Neutrophil (primary cell): Measurements from ENCODE around the gene ABCA13.

Experiments
- H3K27ac ChIP-seq: fragments of 200-600 bp; sonication (generic); 2 replicates; pipeline ENCODE4 v1.5.1; 2016; ENCODE audit warnings: mild to moderate bottlenecking, moderate library complexity
- H3K27me3 ChIP-seq: fragments of 200-600 bp; sonication (generic); 2 replicates; pipeline ENCODE4 v1.6.0; 2016; ENCODE audit warnings: mild to moderate bottlenecking
- H3K36me3 ChIP-seq: fragments of 200-600 bp; sonication (generic); 2 replicates; pipeline ENCODE4 v1.5.1; 2017
- H3K4me1 ChIP-seq, 2 experiments: fragments of 200-600 bp in 1 of 2; sonication (generic) in 1 of 2; 1 replicate in 1 of 2; 2 replicates in 1 of 2; pipeline versions ENCODE4 v1.5.1 to v1.6.1; 2013 to 2016; ENCODE audit warnings: low read depth in 1 of 2, low read length in 1 of 2, mild to moderate bottlenecking in 1 of 2, moderate library complexity in 1 of 2; ENCODE audit not compliant: control insufficient read depth in 1 of 2, insufficient read depth in 1 of 2
- H3K4me3 ChIP-seq, 2 experiments: fragments of 200-600 bp in 1 of 2; sonication (generic) in 1 of 2; 1 replicate in 1 of 2; 2 replicates in 1 of 2; pipeline ENCODE4 v1.5.1; 2013 to 2016; ENCODE audit warnings: low read depth in 1 of 2, low read length in 1 of 2, mild to moderate bottlenecking in 1 of 2, moderate library complexity in 1 of 2
- H3K9me3 ChIP-seq: fragments of 200-600 bp; sonication (generic); 2 replicates; pipeline ENCODE4 v1.5.1; 2016
- TF ChIP-seq, protein P1 (sequence below): fragments of 200-600 bp; sonication (generic); IDR thresholded peaks from 2 replicates; pipeline ENCODE4 v1.5.1; 2016; ENCODE audit warnings: antibody characterized with exemption

Gene ABCA13

DNA sequence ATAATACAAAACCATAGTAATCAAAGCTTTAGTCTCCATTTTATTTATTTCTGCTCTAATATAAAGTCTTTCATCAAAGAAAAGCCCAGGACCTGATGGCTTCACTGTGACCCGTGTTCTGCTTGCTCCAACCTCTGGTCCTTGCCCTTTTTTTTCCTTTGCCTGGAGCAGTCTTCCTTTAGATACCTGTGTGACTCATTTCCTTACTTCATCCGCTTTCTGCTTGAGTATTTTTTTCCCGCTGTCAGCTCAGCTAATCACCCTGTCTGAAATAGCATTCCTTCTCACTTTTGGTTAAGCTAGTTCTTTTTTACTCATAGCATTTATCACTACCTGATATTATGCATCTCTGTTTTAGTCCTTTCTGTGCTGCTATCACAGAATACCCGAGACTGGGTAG, 194.8 kb downstream of the ABCA13 start:
- TF ChIP-seq, protein P1, sequence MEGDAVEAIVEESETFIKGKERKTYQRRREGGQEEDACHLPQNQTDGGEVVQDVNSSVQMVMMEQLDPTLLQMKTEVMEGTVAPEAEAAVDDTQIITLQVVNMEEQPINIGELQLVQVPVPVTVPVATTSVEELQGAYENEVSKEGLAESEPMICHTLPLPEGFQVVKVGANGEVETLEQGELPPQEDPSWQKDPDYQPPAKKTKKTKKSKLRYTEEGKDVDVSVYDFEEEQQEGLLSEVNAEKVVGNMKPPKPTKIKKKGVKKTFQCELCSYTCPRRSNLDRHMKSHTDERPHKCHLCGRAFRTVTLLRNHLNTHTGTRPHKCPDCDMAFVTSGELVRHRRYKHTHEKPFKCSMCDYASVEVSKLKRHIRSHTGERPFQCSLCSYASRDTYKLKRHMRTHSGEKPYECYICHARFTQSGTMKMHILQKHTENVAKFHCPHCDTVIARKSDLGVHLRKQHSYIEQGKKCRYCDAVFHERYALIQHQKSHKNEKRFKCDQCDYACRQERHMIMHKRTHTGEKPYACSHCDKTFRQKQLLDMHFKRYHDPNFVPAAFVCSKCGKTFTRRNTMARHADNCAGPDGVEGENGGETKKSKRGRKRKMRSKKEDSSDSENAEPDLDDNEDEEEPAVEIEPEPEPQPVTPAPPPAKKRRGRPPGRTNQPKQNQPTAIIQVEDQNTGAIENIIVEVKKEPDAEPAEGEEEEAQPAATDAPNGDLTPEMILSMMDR, result no peak
- no peak overlapping the region for H3K4me3 ChIP-seq
- no peaks in the 10 kb centered on the region for H3K4me1 ChIP-seq
- H3K36me3 ChIP-seq, result peaks cover 6% of the 10 kb centered on the region
- H3K9me3 ChIP-seq, result no peaks in the 10 kb centered on the region
- H3K27me3 ChIP-seq, result no peaks in the 10 kb centered on the region
- peak overlapping the region; percentile 26 for H3K27ac ChIP-seq

DNA sequence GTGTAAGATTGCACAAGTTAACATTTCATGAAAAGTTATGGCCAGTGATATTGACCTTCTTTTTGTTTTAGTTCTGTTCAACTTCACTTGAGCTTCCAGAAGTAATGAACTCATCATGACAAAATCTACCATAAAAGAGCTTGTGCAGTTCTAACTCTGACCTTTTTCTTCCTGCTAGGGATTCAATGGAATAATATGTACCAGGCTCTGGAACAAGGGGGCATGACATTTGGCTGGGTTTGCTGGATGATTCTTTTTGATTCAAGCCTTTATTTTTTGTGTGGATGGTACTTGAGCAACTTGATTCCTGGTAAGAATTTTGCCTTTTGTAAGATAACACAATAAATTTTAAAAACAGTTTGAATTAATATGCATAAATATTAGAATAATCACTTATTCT, 205.0 kb downstream of the ABCA13 start:
- peaks cover 33% of the 10 kb centered on the region for H3K36me3 ChIP-seq
- H3K27me3 ChIP-seq, result no peaks in the 10 kb centered on the region
- no peaks in the 10 kb centered on the region for H3K4me1 ChIP-seq
- TF ChIP-seq, protein P1, result no peak
- H3K9me3 ChIP-seq, result no peaks in the 10 kb centered on the region
- H3K27ac ChIP-seq, result peak overlapping the region; percentile 35
- no peak overlapping the region for H3K4me3 ChIP-seq

DNA sequence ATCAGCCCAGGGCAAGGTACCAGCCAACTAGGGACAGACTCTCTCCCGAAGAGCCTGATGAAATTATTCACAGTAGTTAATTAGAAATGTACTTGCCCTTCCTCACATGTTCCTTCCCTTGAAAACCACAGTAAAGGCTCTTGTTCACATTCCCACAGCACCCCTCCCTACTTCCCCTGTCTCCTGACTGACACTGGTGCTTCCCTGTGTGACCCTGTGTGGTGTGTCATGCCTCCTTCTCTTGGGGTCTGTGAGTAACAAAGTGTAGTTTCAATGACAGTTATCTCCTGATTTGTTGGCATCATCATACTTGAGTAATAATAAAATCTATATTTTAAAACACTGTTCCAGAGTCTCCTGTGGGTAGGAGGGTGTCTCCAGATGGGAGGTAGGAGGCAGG, 209.7 kb downstream of the ABCA13 start:
- Histone ChIP-seq H3K36me3 (peaks cover 12% of the 10 kb centered on the region), H3K27me3 (no peaks in the 10 kb centered on the region), H3K27ac (peak overlapping the region; percentile 24), H3K9me3 (no peaks in the 10 kb centered on the region), H3K4me1 (no peaks in the 10 kb centered on the region), H3K4me3 (no peak overlapping the region)
- TF ChIP-seq, protein P1, result no peak

DNA sequence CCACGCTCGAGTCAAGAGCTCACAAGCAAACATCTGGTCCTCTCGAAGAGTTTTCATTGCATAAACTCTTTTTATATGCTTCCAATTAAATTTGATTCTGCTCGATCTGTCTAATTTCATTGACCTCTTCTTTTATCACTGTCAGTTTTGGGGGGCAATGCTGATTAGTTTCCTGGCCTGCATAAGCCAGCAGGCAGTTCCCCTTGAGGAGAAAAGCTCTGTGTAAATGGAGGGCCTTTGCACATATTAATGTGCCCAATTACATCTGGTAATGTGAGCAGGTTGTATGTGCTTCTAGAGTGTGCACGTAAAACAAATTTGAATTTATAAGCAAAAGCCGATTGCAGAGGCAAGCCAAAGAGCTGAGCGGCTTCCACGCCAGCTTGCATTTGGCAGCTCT, 210.3 kb downstream of the ABCA13 start:
- TF ChIP-seq, protein P1, result no peak
- Histone ChIP-seq H3K36me3 (peaks cover 12% of the 10 kb centered on the region), H3K27me3 (no peaks in the 10 kb centered on the region), H3K27ac (peak overlapping the region; percentile 13), H3K4me1 (no peaks in the 10 kb centered on the region), H3K9me3 (no peaks in the 10 kb centered on the region), H3K4me3 (no peak overlapping the region)

DNA sequence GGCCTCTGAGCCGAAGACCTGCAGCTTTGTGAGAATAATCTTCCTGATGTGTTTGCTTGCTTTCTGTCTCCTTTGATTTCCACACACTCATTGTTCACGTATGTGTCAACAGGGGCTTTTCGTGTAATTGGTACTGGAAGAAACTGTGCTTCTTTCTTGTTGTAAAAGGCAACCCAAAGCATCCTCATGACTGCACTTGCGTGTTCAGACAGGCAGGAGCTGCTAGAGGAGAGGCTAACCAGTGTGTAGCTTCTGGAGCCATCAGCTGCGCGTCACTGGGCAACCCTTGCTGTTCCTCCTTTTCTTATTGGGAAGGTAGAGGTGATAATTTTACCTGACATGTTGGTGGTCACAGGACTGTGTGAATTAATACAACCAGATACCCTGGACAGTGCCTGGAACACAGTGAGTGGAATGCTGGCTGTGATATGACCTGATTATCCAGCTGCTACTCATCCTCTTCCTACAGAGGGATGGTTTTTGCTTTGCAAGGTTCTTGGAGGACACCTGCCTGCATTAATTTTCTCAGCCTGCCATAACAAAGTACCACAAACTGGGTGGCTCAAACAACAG, 213.0 kb downstream of the ABCA13 start:
- peak overlapping the region; percentile 38 for H3K27ac ChIP-seq

More for the DNA sequence above, 213.0 kb downstream of the ABCA13 start:
- Histone ChIP-seq H3K4me3 (no peak overlapping the region), H3K4me1 (peaks cover 11 to 20% of the 10 kb centered on the region in 2 experiments), H3K36me3 (peaks cover 7% of the 10 kb centered on the region), H3K27me3 (no peaks in the 10 kb centered on the region), H3K9me3 (no peaks in the 10 kb centered on the region)
- TF ChIP-seq, protein P1, result no peak
